ENCODE data around the gene PARD3B. TPM values are rescaled to one million over a fixed set of nuclear protein-coding genes. Genes with fewer than 3 reads are reported as not detected.
A peak's percentile ranks its signal among the peaks of the same experiment; 100 is the strongest.

The PARD3B gene
- total and polyA plus RNA-seq, 2 donors (not counting 1 experiment from before 2014, with no cell fraction given): 7.4 to 20.6 TPM

DNA sequence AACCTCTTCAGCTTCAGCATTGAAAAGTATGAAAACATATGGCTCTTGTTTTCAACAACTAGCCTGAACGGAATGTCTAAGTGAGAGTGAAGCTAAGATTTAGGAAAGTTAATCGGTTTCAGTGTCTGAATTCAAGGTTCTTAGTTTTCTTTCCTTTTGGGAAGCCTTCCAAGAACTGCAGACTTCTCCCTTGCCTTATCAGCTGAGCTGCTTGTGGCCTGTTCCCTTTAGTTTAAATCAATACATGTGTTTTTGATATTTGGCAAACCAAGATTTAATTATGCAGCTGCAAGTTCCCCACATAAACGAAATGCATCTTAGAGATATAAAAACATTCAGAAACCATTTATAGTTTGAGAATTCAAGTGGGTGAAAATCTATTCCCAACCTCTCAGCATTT, 862.7 kb downstream of the PARD3B start:
- no peaks in the 10 kb centered on the region for H3K9me3 ChIP-seq (ENCODE audit: control insufficient read depth, insufficient read depth, low read depth, low read length)
- no peak overlapping the region for H3K27ac ChIP-seq (ENCODE audit: insufficient read depth, low read length)
- DNase-seq (ENCODE audit: low read depth in 2 of 2): peak; percentile 84 to 87
- H3K36me3 ChIP-seq (ENCODE audit: control insufficient read depth, insufficient read depth, low read length): no peaks in the 10 kb centered on the region
- H3K4me3 ChIP-seq (replicated peaks in 1 of 4; ENCODE audit: control extremely low read depth in 1 of 4, insufficient read depth in 1 of 4, low read depth in 3 of 4, low read length in 4 of 4): no peak overlapping the region
- H3K79me2 ChIP-seq (ENCODE audit: control insufficient read depth, insufficient read depth, low read length): no peaks in the 10 kb centered on the region
- H3K4me2 ChIP-seq (ENCODE audit: extremely low read depth, insufficient read depth, low read length): peak overlapping the region; percentile 63
- peaks cover 12% of the 10 kb centered on the region for H3K4me1 ChIP-seq (ENCODE audit: control insufficient read depth, extremely low read depth, insufficient read depth, low read length)
- H4K20me1 ChIP-seq (ENCODE audit: control insufficient read depth, extremely low read depth, insufficient read depth, low read length): no peaks in the 10 kb centered on the region
- no peak overlapping the region for H3K9ac ChIP-seq (ENCODE audit: insufficient read depth, low read length)
- TF ChIP-seq, protein P1, sequence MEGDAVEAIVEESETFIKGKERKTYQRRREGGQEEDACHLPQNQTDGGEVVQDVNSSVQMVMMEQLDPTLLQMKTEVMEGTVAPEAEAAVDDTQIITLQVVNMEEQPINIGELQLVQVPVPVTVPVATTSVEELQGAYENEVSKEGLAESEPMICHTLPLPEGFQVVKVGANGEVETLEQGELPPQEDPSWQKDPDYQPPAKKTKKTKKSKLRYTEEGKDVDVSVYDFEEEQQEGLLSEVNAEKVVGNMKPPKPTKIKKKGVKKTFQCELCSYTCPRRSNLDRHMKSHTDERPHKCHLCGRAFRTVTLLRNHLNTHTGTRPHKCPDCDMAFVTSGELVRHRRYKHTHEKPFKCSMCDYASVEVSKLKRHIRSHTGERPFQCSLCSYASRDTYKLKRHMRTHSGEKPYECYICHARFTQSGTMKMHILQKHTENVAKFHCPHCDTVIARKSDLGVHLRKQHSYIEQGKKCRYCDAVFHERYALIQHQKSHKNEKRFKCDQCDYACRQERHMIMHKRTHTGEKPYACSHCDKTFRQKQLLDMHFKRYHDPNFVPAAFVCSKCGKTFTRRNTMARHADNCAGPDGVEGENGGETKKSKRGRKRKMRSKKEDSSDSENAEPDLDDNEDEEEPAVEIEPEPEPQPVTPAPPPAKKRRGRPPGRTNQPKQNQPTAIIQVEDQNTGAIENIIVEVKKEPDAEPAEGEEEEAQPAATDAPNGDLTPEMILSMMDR (conservative IDR thresholded peaks at IDR 0.05 in 1 of 2, IDR thresholded peaks at IDR 0.05 in 1 of 2; ENCODE audit: low read depth in 1 of 2, low read length in 2 of 2): no peak
- no peak for TF ChIP-seq EZH2 (IDR thresholded peaks at IDR 0.05; ENCODE audit: low read length, missing control alignments)
- no peaks in the 10 kb centered on the region for H3K27me3 ChIP-seq (ENCODE audit: control insufficient read depth, insufficient read depth, low read length)
- no peak overlapping the region for H2AFZ ChIP-seq (ENCODE audit: low read length)

DNA sequence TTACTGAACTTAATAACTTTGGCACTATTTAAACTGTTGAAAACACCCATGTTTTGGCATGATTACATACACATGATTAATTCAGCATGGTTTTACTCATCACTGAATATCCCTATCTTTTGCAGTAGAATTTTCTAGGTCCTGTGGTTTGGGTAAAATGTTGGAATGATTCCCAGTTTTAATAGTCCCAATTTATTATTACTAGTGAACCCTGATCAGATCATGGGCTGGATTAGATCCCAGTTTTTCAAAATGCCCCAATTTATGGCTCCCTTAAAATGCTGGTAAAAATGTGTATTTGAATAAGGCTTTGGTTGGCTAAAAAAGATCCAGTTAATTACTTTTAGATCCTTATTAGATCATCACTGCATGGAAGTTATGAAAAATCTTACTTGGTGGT, 863.4 kb downstream of the PARD3B start:
- no peaks in the 10 kb centered on the region for H3K79me2 ChIP-seq (ENCODE audit: control insufficient read depth, insufficient read depth, low read length)
- TF ChIP-seq, protein P1 (conservative IDR thresholded peaks at IDR 0.05 in 1 of 2, IDR thresholded peaks at IDR 0.05 in 1 of 2; ENCODE audit: low read depth in 1 of 2, low read length in 2 of 2): no peak
- TF ChIP-seq EZH2 (IDR thresholded peaks at IDR 0.05; ENCODE audit: low read length, missing control alignments): no peak
- no peak overlapping the region for H2AFZ ChIP-seq (ENCODE audit: low read length)
- H4K20me1 ChIP-seq (ENCODE audit: control insufficient read depth, extremely low read depth, insufficient read depth, low read length): no peaks in the 10 kb centered on the region
- peak overlapping the region; percentile 63 for H3K4me2 ChIP-seq (ENCODE audit: extremely low read depth, insufficient read depth, low read length)
- H3K27ac ChIP-seq (ENCODE audit: insufficient read depth, low read length): no peak overlapping the region
- H3K4me3 ChIP-seq (replicated peaks in 1 of 4; ENCODE audit: control extremely low read depth in 1 of 4, insufficient read depth in 1 of 4, low read depth in 3 of 4, low read length in 4 of 4): no peak overlapping the region
- no peaks in the 10 kb centered on the region for H3K9me3 ChIP-seq (ENCODE audit: control insufficient read depth, insufficient read depth, low read depth, low read length)
- peaks cover 12% of the 10 kb centered on the region for H3K4me1 ChIP-seq (ENCODE audit: control insufficient read depth, extremely low read depth, insufficient read depth, low read length)
- no peaks in the 10 kb centered on the region for H3K36me3 ChIP-seq (ENCODE audit: control insufficient read depth, insufficient read depth, low read length)
- no peaks in the 10 kb centered on the region for H3K27me3 ChIP-seq (ENCODE audit: control insufficient read depth, insufficient read depth, low read length)
- no peak overlapping the region for H3K9ac ChIP-seq (ENCODE audit: insufficient read depth, low read length)
- DNase-seq (ENCODE audit: low read depth in 2 of 2): peak; percentile 55 to 72

DNA sequence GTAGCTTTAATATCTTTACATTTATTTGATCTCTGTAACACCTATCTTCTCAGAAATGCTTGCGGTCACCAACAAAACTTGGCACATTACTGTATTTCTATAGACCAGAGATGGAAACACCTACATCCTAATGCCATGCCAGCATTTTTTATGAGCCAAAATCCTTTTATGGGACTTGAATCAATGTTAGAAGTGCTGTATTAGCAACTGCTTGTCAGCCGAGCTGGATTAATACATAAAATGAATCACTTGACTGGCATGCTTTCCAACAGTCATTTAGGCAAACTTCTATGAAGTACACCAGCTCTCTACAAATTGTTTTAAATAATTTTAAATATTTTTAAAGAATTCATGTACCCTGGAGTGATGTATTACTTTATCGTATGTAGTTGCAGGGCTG, 864.1 kb downstream of the PARD3B start:
- H3K4me1 ChIP-seq (ENCODE audit: control insufficient read depth, extremely low read depth, insufficient read depth, low read length): peaks cover 12% of the 10 kb centered on the region
- no peak overlapping the region for H3K4me3 ChIP-seq (replicated peaks in 1 of 4; ENCODE audit: control extremely low read depth in 1 of 4, insufficient read depth in 1 of 4, low read depth in 3 of 4, low read length in 4 of 4)
- H3K4me2 ChIP-seq (ENCODE audit: extremely low read depth, insufficient read depth, low read length): peak overlapping the region; percentile 48
- no peaks in the 10 kb centered on the region for H3K9me3 ChIP-seq (ENCODE audit: control insufficient read depth, insufficient read depth, low read depth, low read length)
- no peaks in the 10 kb centered on the region for H3K27me3 ChIP-seq (ENCODE audit: control insufficient read depth, insufficient read depth, low read length)
- H3K27ac ChIP-seq (ENCODE audit: insufficient read depth, low read length): no peak overlapping the region
- TF ChIP-seq, protein P1 (conservative IDR thresholded peaks at IDR 0.05 in 1 of 2, IDR thresholded peaks at IDR 0.05 in 1 of 2; ENCODE audit: low read depth in 1 of 2, low read length in 2 of 2): no peak
- no peak for TF ChIP-seq EZH2 (IDR thresholded peaks at IDR 0.05; ENCODE audit: low read length, missing control alignments)
- peak in 1 of 2 donors; percentile 50 for DNase-seq (ENCODE audit: low read depth in 2 of 2)
- no peaks in the 10 kb centered on the region for H3K36me3 ChIP-seq (ENCODE audit: control insufficient read depth, insufficient read depth, low read length)
- H2AFZ ChIP-seq (ENCODE audit: low read length): no peak overlapping the region
- H3K79me2 ChIP-seq (ENCODE audit: control insufficient read depth, insufficient read depth, low read length): no peaks in the 10 kb centered on the region
- no peak overlapping the region for H3K9ac ChIP-seq (ENCODE audit: insufficient read depth, low read length)
- H4K20me1 ChIP-seq (ENCODE audit: control insufficient read depth, extremely low read depth, insufficient read depth, low read length): no peaks in the 10 kb centered on the region

Measured in fibroblast of lung (primary cell).